Activated effector memory CD4-positive, alpha-beta T cell treated with anti-CD3 and anti-CD28 coated beads, Interleukin-2, amount 50 U/mL, for 16 hours (primary cell): Measurements from ENCODE around the gene VPS54.
A peak's percentile ranks its signal among the peaks of the same experiment; 100 is the strongest.
"Not testable (repeated sequence)": the region's sequence is repeated elsewhere in the genome, so short reads cannot be mapped to it uniquely, and the experiment has no call there.

Experiments
- DNase-seq: peaks from one replicate; pipeline ENCODE4 v3.0.0-alpha.2; 2020

Gene VPS54

GRCh38 chr2:63863707-63864106, 155.5 kb downstream of the VPS54 start:
- DNase-seq, result no peak

DNA sequence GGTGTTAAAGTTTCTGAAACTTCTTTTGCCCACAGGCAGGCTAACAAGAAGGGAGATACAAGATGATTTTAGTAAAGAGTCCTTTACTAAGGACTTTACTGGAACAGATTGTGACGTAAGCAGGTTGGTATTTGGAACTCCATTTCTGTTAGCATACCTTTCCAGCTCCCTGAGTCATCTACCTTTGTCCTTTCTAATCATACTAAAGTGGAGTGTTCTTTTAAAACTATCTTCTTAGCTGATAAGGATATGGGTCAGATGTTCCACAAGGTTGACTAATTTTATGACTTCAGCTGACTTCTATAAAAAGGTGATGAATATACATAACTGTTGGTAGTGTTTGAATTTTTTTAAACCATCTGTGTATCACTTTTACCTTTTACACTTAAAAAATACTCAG, 156.4 kb downstream of the VPS54 start:
- DNase-seq, result no peak

- peak; percentile 79 for DNase-seq
These were observed 157.9 kb downstream of the VPS54 start for GRCh38 chr2:63861220-63861822.

DNA sequence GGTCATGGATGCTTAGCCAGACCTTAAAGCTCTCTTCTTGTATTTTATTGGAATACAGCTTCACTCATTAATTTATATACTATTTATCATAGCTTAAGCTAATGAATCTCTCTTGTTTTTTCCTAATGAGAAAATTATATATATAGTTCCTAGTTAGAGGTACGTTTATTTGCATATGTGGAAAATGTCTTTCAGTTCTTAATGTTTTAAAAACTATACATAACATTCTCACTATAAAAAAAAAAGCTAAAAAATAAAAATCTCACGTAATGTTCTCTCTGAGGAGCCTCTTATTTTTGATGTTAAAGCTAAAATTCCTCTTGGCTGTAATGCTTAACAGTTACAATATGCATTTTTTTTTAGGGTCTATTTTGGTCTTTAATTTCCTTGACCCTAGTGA, 160.9 kb downstream of the VPS54 start:
- no peak for DNase-seq

DNA sequence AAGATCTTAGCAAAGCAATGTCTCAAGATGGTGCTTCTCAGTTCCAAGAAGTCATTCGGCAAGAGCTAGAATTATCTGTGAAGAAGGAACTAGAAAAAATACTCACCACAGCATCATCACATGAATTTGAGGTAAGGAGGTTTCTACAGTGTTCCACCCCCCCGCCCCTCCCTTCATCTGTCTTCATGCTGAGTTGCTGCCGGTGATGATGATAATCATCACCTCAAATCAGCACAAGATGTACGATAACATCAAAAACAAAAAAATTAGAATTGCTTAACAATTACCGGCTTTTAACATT, 163.0 kb downstream of the VPS54 start:
- DNase-seq, result peak; percentile 73

- DNase-seq, result no peak
These were observed 163.6 kb downstream of the VPS54 start for GRCh38 chr2:63855418-63856302.

DNA sequence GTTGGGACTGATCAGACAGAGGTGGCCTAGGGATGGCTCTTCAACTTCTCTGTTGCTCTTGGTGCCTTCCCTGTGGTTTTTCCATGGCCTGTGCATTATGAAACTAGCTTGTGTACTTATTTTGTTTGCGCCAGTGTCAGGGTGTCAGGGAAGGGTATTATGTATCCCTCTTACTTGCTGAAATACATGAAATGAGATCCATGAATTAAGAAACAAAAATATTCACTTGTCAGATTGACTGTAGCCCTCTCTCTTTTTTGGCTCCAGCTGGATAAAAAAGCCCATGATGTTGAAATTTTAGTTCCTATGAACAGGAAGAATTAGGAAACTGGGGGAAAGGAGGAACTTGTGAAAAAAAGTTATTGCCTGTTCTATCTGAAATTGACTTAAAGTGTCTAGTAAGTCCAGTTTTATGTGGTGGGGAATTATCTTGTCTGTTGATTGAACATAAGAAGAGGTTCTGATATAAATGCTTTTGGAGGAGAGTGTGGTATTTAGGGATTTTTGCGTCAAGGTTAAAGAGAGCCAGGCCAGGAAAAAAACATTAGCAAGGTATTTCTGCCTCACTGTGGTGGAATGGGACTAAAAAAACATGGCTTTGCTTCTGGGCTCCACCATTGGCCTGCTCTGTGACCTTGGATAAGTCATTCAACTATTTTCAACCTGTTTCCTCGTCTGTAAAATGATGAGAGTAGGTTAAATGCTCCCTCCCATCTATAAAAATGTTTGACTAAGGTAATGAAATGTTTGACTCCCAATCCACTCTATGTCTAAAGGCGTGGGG, 165.5 kb downstream of the VPS54 start:
- no peak for DNase-seq

GRCh38 chr2:63851691-63852311, 167.4 kb downstream of the VPS54 start:
- DNase-seq, result no peak

- no peak for DNase-seq
These were observed 168.6 kb downstream of the VPS54 start for GRCh38 chr2:63850649-63851048.

GRCh38 chr2:63850204-63850571, 169.0 kb downstream of the VPS54 start:
- DNase-seq, result no peak

GRCh38 chr2:63849381-63850203, 169.6 kb downstream of the VPS54 start:
- DNase-seq, result no peak

- not testable (repeated sequence) for DNase-seq
These were observed 171.7 kb downstream of the VPS54 start for GRCh38 chr2:63847571-63847970.

DNA sequence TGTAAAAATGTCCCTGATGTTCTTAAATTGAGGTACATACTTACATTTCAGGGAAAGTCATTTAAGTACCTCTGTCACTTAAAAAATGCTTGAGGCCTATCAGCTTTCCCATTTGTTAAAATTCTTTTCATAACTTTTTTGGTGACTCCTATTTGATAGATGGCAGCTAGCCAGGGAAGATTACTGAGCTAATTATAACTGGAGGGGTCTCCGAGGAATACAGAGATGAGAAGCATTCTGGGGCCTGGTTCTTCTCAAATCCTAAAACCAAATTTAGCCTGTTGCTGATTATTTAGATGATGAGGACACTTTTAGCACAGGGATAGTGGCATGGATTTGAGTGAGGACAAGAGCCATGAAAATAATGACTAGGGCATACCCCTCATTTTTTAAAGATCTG, 172.7 kb downstream of the VPS54 start:
- DNase-seq, result no peak

DNA sequence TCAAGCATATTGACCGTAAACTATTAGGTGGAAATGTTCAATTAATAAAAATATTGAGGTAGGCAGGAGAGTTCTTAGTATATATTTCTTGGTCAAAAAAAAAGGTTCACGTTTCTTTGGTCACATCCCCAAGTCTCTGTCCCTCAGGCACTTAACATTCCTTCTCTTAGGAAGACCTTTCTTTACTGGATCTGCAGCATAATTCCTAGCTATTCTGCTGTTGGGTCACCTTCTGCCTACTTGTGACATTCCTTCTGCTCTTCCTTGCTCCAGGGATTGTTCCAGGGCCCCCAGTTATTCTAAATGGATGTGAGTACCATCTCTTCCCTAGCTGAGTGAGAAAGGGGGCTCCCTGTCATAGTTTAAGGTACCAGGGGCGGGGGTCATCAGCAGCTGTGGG, 173.4 kb downstream of the VPS54 start:
- no peak for DNase-seq

DNA sequence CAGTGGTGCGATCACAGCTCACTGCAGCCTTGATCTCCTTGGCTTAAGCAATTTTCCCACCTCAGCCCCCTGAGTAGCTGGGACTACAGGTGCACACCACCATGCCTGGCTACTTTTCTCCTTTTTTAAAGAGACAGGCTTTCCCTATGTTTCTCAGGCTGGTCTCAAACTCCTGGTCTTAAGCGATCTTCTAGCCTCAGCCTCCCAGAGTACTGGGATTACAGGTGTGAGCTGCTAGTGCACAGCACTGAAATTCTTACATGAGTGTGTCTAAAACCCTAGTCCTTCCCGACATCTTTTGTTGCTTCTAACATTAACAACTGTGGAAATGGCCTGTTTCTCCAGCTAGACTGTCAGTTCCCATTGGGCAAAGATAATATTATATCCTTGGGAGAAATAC, 174.6 kb downstream of the VPS54 start:
- no peak for DNase-seq

DNA sequence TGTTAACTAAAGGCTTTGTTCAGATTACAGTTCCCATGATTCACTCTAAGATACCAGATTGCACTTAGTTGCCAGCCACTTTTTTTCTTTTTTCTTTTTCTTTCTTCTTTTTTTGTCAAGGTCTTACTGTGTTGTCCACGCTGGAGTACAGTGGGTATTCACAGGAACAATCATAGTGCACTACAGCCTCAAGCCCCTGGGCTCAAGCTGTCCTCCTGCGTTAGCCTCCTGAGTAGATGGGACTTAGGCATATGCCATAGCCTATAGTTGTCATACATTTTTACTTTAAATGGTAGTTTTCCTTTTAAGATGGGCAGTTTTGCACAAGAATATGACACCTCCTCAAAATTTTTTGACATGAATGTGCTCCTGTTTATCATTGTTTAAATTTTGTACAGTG, 175.4 kb downstream of the VPS54 start:
- DNase-seq, result no peak

GRCh38 chr2:63843093-63843492, 176.1 kb downstream of the VPS54 start:
- no peak for DNase-seq

- DNase-seq, result no peak
These were observed 176.8 kb downstream of the VPS54 start for GRCh38 chr2:63842149-63843061.
